Sigmoid colon (tissue), 7 donors: Measurements from ENCODE around the gene ORMDL3. TPM values are rescaled to one million over a fixed set of nuclear protein-coding genes. Genes with fewer than 3 reads are reported as not detected.
"Not testable (repeated sequence)": the region's sequence is repeated elsewhere in the genome, so short reads cannot be mapped to it uniquely, and the experiment has no call there.

ENCODE experiments used
- DNase-seq: peaks from one replicate; pipeline ENCODE4 v3.0.0-alpha.2; 2019
- H3K27ac ChIP-seq, 4 donors: fragments of 200-600 bp; sonication (generic); one replicate each; pipeline ENCODE4 v1.5.1; 2016 to 2019; ENCODE audit warnings: mild to moderate bottlenecking in 1 of 4
- H3K27me3 ChIP-seq, 3 donors: fragments of 200-600 bp; sonication (generic); one replicate each; pipeline ENCODE4 v1.5.1; 2019; ENCODE audit warnings: mild to moderate bottlenecking in 1 of 3
- H3K36me3 ChIP-seq, 4 donors: fragments of 200-600 bp; sonication (generic); one replicate each; pipeline ENCODE4 v1.5.1; 2016 to 2019
- H3K4me1 ChIP-seq, 4 donors: fragments of 200-600 bp; sonication (generic); one replicate each; pipeline ENCODE4 v1.5.1; 2017 to 2019
- H3K4me3 ChIP-seq, 4 donors: fragments of 200-600 bp; sonication (generic); one replicate each; pipeline ENCODE4 v1.5.1; 2017 to 2019; ENCODE audit warnings: mild to moderate bottlenecking in 2 of 4, moderate library complexity in 1 of 4
- H3K9me3 ChIP-seq, 4 donors: fragments of 200-600 bp in 3 of 4; sonication (generic) in 3 of 4; one replicate each; pipeline versions ENCODE4 v1.5.1 to v1.6.1; 2013 to 2019
- EP300 ChIP-seq, 4 donors: sonication (generic); formaldehyde crosslinking; IDR thresholded peaks; one replicate each; pipeline ENCODE4 v1.6.1; 2017; ENCODE audit warnings: antibody characterized with exemption in 4 of 4
- POLR2A ChIP-seq, 2 donors: fragments of 450-650 bp; IDR thresholded peaks; one replicate each; pipeline ENCODE4 v1.6.1; 2016; ENCODE audit warnings: antibody characterized with exemption in 2 of 2, mild to moderate bottlenecking in 2 of 2, moderate library complexity in 2 of 2
- POLR2AphosphoS5 ChIP-seq, 4 donors: sonication (generic); formaldehyde crosslinking; IDR thresholded peaks; one replicate each; pipeline ENCODE4 v1.6.1; 2017; ENCODE audit warnings: antibody characterized with exemption in 4 of 4
- WGBS, 2 donors: extraction: QIAGEN DNeasy Blood & Tissue Kit; methylation state at CpG; one replicate each; pipeline ENCODE4 v1.1.7; 2013; 5-methylcytosine and 5-hydroxymethylcytosine counted together
- intact Hi-C: fragments of 100-400 bp; cut with DNase I; formaldehyde crosslinking; loops from one replicate; pipeline ENCODE4 v1.15.1; 2023
- polyA plus RNA-seq, 3 donors: library from polyadenylated mRNA; stranded (reverse); fragments of 200-250 nt; gene quantifications; one replicate each; pipeline ENCODE4 v1.2.3, GENCODE V29; 2013
- total RNA-seq, 4 donors: library from RNA; depleted of rRNA; stranded (reverse); fragments of >200 nt; gene quantifications; one replicate each; pipeline ENCODE4 v1.1.0, GENCODE V29; 2016
- TF ChIP-seq, protein P1 (sequence below), 4 experiments: fragments of 450-650 bp in 3 of 4; fragments of 200-600 bp in 1 of 4; IDR thresholded peaks; one replicate each; pipeline ENCODE4 v1.5.1; 2016 to 2019; ENCODE audit warnings: antibody characterized with exemption in 4 of 4, mild to moderate bottlenecking in 3 of 4, moderate library complexity in 2 of 4
- donor health status: healthy with polysubstance abuse.
- donor health status: Bipolar disorder and iron deficiency.
- donor health status: healthy.

The ORMDL3 gene
- total and polyA plus RNA-seq, 7 donors = 39.0 to 72.9 (median 50.8) TPM

DNA sequence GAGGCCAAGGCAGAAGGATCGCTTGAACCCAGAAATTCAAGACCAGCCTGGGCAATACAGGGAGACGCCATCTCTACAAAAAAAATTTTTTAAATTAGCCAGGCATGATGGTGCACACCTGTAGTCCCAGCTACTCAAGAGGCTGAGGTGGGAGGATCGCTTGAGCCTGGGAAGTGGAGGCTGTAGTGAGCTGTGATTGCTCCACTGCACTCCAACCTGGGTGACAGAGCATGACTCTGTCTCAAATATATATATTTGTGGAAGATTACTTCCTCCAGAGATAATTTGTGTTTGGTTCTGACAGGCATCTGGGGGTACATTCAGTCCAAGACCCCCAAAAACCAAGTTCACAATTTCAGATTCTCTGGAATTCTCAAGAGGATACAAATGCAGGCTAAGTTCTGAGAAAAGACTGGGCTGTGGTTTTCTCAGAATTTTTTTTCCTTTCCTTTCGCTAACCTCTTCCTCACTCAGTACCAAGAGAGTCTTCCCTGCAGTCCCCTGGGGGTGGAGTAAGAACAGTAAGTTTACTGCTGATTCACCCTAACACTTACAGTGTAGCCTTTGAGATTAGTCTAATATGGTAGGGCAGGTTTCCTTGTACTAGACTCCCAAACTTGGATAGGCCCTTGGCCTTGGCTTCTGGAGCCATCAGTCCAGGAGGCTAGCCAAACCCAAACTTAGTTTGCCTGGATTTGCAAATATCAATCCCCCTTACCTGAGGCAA lies 24.1 kb downstream of the ORMDL3 start:
- TF ChIP-seq POLR2A (IDR thresholded peaks at IDR 0.05) = no peak
- no peak for DNase-seq
- Histone ChIP-seq H3K27me3 (no peaks in the 10 kb centered on the region), H3K4me3 (no peak overlapping the region), H3K27ac (no peak overlapping the region), H3K4me1 (no peaks in the 10 kb centered on the region), H3K36me3 (peaks cover 0 to 4% (median 0%) of the 10 kb centered on the region in 4 donors), H3K9me3 (no peaks in the 10 kb centered on the region)
- 78 to 94% methylated on average over 4 of the region's 4 CpGs for WGBS, 2 donors
- intact Hi-C loops = no loop called here

DNA sequence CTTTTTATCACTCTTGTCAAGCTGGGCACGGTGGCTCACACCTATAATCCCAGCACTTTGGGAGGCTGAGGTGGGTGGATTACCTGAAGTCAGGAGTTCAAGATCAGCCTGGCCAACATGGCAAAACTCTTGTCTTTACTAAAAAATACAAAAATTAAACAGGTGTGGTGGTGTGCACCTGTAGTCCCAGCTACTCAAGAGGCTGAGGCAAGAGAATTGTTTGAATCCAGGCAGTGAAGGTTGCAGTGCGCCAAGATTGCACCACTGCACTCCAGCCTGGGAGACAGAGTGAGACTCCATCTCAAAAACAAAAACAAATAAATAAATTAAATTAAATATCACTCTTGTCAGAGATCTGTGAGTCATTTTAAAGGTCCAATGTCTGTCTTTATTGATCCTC lies 25.4 kb downstream of the ORMDL3 start:
- H3K27me3 ChIP-seq, H3K4me3 ChIP-seq, intact Hi-C loops, H3K9me3 ChIP-seq, DNase-seq, H3K4me1 ChIP-seq, H3K27ac ChIP-seq, H3K36me3 ChIP-seq: not testable (repeated sequence)
- 91 to 97% methylated on average over 2 of the region's 2 CpGs for WGBS, 2 donors

DNA sequence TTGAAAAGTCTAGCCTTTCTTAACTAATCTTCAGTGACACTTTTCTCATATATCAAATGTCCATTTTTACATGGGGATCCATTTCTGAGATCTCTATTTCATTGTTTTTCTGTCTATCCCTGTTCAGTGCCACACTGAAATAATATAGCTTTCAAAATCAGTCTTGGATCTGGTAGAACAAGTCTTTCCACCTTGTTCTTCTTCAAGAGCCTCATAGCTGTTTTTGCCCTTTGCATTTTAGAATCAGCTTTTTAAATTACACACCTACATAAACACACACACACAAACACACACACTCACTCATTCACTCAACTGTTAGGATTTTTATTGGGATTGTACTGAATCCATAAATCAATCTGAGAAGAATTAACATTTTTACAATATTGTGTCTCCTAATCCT lies 28.2 kb downstream of the ORMDL3 start:
- H3K4me1 ChIP-seq = no peaks in the 10 kb centered on the region
- peaks cover 0 to 4% (median 0%) of the 10 kb centered on the region in 4 donors for H3K36me3 ChIP-seq
- H3K27ac ChIP-seq = no peak overlapping the region
- no peak overlapping the region for H3K4me3 ChIP-seq
- TF ChIP-seq POLR2AphosphoS5 (IDR thresholded peaks at IDR 0.05) (no peak), POLR2A (IDR thresholded peaks at IDR 0.05) (no peak), EP300 (IDR thresholded peaks at IDR 0.05) (no peak)
- TF ChIP-seq, protein P1, sequence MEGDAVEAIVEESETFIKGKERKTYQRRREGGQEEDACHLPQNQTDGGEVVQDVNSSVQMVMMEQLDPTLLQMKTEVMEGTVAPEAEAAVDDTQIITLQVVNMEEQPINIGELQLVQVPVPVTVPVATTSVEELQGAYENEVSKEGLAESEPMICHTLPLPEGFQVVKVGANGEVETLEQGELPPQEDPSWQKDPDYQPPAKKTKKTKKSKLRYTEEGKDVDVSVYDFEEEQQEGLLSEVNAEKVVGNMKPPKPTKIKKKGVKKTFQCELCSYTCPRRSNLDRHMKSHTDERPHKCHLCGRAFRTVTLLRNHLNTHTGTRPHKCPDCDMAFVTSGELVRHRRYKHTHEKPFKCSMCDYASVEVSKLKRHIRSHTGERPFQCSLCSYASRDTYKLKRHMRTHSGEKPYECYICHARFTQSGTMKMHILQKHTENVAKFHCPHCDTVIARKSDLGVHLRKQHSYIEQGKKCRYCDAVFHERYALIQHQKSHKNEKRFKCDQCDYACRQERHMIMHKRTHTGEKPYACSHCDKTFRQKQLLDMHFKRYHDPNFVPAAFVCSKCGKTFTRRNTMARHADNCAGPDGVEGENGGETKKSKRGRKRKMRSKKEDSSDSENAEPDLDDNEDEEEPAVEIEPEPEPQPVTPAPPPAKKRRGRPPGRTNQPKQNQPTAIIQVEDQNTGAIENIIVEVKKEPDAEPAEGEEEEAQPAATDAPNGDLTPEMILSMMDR (IDR thresholded peaks at IDR 0.05) = no peak
- intact Hi-C loops = no loop called here
- H3K9me3 ChIP-seq = no peaks in the 10 kb centered on the region
- DNase-seq = no peak
- no peaks in the 10 kb centered on the region for H3K27me3 ChIP-seq

DNA sequence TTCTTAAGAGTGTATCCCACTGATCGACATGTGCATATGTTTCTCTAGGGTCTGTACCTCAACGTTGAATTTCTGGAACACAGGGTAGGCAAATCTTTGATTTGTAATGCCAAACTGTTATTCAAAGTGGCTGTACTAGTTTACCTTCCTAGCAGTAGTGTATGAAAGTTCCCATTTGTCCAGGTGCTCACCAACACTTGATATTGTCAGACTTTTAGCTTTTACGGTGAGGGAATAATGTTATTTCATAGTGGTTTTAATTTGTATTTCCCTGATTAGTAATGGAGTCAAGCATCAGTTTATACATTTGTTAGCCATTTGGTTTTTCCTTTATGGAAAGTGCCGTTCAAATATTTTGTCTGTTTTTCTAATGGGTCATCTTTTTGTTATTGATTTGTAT lies 29.3 kb downstream of the ORMDL3 start:
- intact Hi-C loops = no loop called here
- 94 to 97% methylated on average over 4 of the region's 4 CpGs for WGBS, 2 donors
- H3K36me3 ChIP-seq = no peaks in the 10 kb centered on the region
- H3K4me1 ChIP-seq = no peaks in the 10 kb centered on the region
- H3K4me3 ChIP-seq = no peak overlapping the region
- H3K27me3 ChIP-seq = no peaks in the 10 kb centered on the region
- TF ChIP-seq EP300 (IDR thresholded peaks at IDR 0.05) (no peak), POLR2AphosphoS5 (IDR thresholded peaks at IDR 0.05) (no peak)
- TF ChIP-seq, protein P1 (IDR thresholded peaks at IDR 0.05) = no peak
- DNase-seq = no peak
- H3K9me3 ChIP-seq = no peaks in the 10 kb centered on the region
- H3K27ac ChIP-seq = no peak overlapping the region

DNA sequence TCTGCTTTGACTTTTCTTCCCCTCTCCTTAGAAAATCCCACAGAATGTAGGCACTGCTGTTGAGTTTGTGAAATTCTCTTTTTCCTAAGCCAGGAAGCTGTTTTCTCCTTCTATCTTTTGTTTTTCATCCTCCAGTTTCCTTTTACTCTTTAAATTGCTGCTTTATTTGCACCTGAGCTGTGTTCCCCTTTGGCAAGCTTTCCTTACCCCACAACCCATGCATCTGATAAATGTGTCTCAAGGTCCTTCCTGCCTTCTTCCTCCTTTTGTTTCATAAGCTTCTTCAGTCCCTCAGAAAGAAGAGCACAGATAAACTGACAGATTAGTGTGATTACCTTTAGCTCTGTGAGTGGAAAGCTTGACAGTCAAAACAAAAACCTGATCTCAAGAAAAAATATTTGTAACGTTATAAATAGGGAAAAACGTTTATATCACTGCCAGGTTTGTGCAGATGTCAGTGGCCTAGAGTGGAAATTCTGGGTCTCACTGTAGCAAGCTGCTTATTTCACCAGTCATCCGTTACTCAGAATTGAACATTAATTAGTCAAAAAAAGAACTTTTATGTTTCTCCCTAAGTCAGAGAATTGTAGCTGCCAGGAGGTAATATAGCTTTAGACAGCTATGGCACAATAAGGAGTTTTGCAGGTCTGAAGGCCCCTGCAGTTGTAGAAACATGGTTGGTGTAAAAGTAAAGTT lies 32.6 kb downstream of the ORMDL3 start:
- Histone ChIP-seq H3K27ac (no peak overlapping the region), H3K9me3 (no peaks in the 10 kb centered on the region), H3K27me3 (peaks cover 0 to 25% (median 0%) of the 10 kb centered on the region in 3 donors), H3K36me3 (no peaks in the 10 kb centered on the region), H3K4me3 (no peak overlapping the region), H3K4me1 (no peaks in the 10 kb centered on the region)
- no peak for DNase-seq
- WGBS, 2 donors = 33 to 37% methylated on average over 3 of the region's 3 CpGs
- TF ChIP-seq, protein P1 (IDR thresholded peaks at IDR 0.05) = no peak
- TF ChIP-seq EP300 (IDR thresholded peaks at IDR 0.05) = no peak
- no peak for TF ChIP-seq POLR2A (IDR thresholded peaks at IDR 0.05)
- no peak for TF ChIP-seq POLR2AphosphoS5 (IDR thresholded peaks at IDR 0.05)
- intact Hi-C loops = no loop called here
